Activated T-cell treated with anti-CD3 and anti-CD28 coated beads, Interleukin-2, amount 50 U/mL, for 72 hours (primary cell): ENCODE data around the gene CDC73. TPM values are rescaled to one million over a fixed set of nuclear protein-coding genes. Genes with fewer than 3 reads are reported as not detected.

Source experiments
- ATAC-seq, 2 donors: fragments of 150-1000 bp; cut with Tn5 transposase; replicated peaks in 1 of 2; 2 replicates each; pipeline ENCODE4 v1.10.0; 2021; ENCODE audit warnings: moderate library complexity in 2 of 2, mild to moderate bottlenecking in 1 of 2
- DNase-seq, 2 donors: peaks; one replicate each; pipeline ENCODE4 v3.0.0; 2021 to 2022; ENCODE audit warnings: mixed read lengths in 1 of 2
- H3K27ac Mint-ChIP-seq: one replicate; pipeline ENCODE4 v1.8.0; 2022; ENCODE audit warnings: mild to moderate bottlenecking, moderate library complexity, mixed read lengths
- H3K27me3 Mint-ChIP-seq: one replicate; pipeline ENCODE4 v1.8.0; 2022; ENCODE audit warnings: low read depth, mixed read lengths
- H3K36me3 Mint-ChIP-seq, 2 donors: one replicate each; pipeline ENCODE4 v1.8.0; 2022; ENCODE audit warnings: mixed read lengths in 2 of 2, mild to moderate bottlenecking in 1 of 2; ENCODE audit not compliant: insufficient read depth in 2 of 2
- H3K4me1 Mint-ChIP-seq: one replicate; pipeline ENCODE4 v1.8.0; 2022; ENCODE audit warnings: low read depth, mixed read lengths
- H3K4me3 Mint-ChIP-seq, 2 donors: one replicate each; pipeline ENCODE4 v1.8.0; 2022; ENCODE audit warnings: mild to moderate bottlenecking in 2 of 2, mixed read lengths in 2 of 2, moderate library complexity in 2 of 2
- H3K9me3 Mint-ChIP-seq, 2 donors: one replicate each; pipeline ENCODE4 v1.8.0; 2022; ENCODE audit warnings: mixed read lengths in 2 of 2
- total RNA-seq, 2 donors: library from RNA; stranded (reverse); gene quantifications; one replicate each; pipeline ENCODE4 v1.2.3, GENCODE V29; 2022

Gene CDC73
- total RNA-seq, 2 donors from 2014 or later = 49.1 to 49.7 TPM

DNA sequence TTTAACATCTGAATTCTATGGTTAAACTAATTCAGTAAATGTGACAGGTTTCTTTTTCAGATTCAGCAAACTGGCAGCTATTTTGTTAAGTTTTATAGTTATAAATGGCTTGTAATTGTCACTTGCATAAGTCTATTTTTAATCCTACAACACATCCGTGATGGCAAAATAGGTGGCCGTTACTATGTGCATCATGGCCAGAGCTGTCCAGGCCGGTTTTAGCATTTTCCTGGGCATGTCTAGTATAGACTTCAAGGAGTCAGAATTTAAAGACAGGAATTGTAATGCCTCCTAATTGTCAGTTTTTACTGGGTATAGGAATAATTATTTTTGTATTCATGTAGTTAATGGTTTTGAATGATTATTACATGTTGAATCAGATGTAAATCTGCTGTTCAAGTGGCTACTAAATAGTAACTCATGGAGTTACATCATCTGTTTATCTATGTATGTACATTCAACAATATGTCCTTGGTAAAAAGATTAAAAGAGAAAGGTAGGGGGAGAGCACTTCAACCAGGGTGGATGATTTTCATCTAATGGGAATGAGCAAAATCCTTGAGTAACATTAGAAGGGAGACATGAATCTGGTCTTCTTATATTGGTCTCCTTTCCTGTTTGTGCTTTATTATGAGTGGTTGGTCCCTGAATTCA is 67.7 kb downstream of the CDC73 start:
- peak overlapping the region; percentile 58 for H3K27ac Mint-ChIP-seq
- H3K9me3 Mint-ChIP-seq = no peaks in the 10 kb centered on the region
- ATAC-seq (no peak), DNase-seq (no peak)
- peaks cover 27% of the 10 kb centered on the region for H3K4me1 Mint-ChIP-seq
- peaks cover 5 to 9% of the 10 kb centered on the region in 2 donors for H3K36me3 Mint-ChIP-seq
- no peaks in the 10 kb centered on the region for H3K27me3 Mint-ChIP-seq
- H3K4me3 Mint-ChIP-seq = no peak overlapping the region

DNA sequence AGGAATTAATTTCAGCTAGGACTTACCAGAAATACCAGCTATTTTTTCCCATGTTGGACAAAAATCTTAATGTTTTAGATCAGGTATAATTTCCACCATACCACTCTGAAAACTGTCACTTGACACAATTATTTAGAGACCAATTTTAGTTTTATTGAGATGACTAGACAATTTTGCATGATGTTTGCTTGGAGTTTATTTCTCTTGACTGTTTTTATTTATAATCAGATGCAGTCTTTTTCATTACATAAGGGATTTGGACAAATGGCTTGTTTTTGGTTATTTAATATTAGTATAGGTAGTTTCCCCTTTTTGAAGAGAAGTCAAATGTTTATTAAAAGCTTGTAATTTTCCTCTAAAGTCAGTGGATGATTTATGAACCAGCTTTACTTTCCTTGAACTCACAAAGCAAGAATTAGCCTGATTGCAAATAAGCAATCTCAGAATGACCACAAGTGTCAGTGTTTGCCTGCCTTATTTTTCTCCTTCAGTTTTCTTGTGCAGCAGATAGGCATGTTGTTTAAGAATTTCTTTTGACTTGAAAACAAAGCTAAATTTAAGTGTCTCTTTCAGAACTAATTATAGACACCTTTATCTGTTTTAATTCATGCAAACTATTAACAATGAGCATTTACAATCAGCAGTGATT is 68.4 kb downstream of the CDC73 start:
- Mint-ChIP-seq H3K36me3 (peaks cover 5 to 9% of the 10 kb centered on the region in 2 donors), H3K4me3 (no peak overlapping the region), H3K9me3 (no peaks in the 10 kb centered on the region), H3K4me1 (peaks cover 22% of the 10 kb centered on the region), H3K27me3 (no peaks in the 10 kb centered on the region), H3K27ac (no peak overlapping the region)
- DNase-seq = no peak
- ATAC-seq = no peak

DNA sequence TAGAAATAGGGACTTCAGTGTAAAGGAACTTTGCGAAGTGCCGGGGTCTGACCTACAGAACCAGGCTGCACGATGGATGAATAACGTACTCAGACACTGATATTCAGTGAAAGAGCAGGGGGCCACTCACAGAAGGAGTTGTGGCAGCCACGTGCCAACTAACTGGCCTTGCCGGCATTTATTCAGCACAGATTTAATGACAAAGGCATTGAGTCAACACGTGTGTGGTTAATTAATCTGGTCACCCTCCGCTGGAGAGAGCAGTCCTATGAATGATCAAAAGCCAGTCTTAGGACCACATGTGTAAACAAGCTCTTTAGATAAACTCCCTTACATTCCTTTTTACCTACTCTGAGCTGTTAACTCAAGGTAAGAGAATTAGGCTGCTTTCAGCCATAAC is 70.8 kb downstream of the CDC73 start:
- Mint-ChIP-seq H3K27ac (no peak overlapping the region), H3K27me3 (no peaks in the 10 kb centered on the region), H3K9me3 (no peaks in the 10 kb centered on the region), H3K4me1 (peaks cover 9% of the 10 kb centered on the region), H3K36me3 (peaks cover 5 to 9% of the 10 kb centered on the region in 2 donors), H3K4me3 (no peak overlapping the region)
- DNase-seq = no peak
- no peak for ATAC-seq

DNA sequence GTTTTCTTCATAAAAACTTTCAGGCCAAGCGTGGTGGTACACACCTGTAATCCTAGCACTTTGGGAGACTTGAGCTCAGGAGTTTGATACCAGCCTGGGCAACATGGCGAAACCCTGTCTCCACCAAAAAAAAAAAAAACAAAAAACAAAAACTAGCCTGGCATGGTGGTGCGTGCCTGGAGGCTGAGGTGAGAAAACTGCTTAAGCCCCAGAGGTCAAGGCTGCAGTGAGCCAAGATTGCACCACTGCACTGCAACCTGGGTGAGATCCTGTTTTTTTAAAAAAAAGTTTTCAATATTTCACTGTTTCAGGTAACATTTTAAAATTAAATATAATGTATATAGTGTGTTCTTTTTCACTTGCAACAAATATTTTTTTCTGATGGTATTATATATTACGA is 78.1 kb downstream of the CDC73 start:
- peaks cover 18% of the 10 kb centered on the region for H3K4me1 Mint-ChIP-seq
- H3K36me3 Mint-ChIP-seq = peaks cover 0 to 4% of the 10 kb centered on the region in 2 donors
- DNase-seq = no peak
- no peak overlapping the region for H3K27ac Mint-ChIP-seq
- H3K9me3 Mint-ChIP-seq = no peaks in the 10 kb centered on the region
- no peaks in the 10 kb centered on the region for H3K27me3 Mint-ChIP-seq
- ATAC-seq = no peak
- H3K4me3 Mint-ChIP-seq = no peak overlapping the region

DNA sequence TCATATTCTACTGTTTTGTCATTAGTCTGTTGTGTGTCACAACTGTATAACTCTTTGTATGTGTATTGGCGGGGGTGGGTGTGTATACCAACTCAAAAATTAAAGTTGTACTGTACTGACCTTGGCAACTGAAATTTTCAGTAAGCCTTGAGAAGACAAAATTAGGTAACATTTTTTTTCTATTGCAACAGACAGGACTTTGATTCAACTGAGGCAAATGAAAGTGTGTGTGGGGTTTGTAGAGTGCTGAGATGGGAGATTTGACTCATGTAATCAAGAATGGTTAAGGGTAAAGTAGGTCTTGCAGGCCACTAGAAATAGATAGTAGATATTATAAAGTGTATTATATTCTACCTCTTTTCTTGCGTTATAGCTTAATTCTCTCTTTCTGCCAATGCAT is 79.2 kb downstream of the CDC73 start:
- ATAC-seq (no peak), DNase-seq (no peak)
- Mint-ChIP-seq H3K36me3 (peaks cover 5 to 11% of the 10 kb centered on the region in 2 donors), H3K9me3 (no peaks in the 10 kb centered on the region), H3K27me3 (no peaks in the 10 kb centered on the region), H3K27ac (no peak overlapping the region), H3K4me1 (peaks cover 12% of the 10 kb centered on the region), H3K4me3 (no peak overlapping the region)

DNA sequence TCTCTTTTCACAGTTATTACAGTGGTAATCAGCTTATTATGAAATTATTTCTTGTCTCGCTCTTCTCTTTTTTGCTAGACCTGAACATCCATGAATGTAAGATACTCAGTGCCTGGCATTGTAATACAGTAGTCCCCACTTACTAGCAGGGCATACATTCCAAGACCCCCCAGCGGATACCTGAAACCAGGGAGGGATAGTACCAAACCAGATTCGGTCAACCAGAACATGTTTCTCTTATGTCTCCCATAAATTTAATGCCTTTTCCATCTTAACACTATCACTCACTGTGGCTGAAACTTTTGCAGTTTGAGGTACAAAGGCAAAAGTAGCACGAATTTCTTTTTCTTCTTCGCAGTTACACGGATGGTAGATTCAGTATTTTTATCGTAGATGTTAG is 89.2 kb downstream of the CDC73 start:
- Mint-ChIP-seq H3K9me3 (peaks cover 0 to 4% of the 10 kb centered on the region in 2 donors), H3K4me1 (no peaks in the 10 kb centered on the region), H3K27me3 (no peaks in the 10 kb centered on the region), H3K4me3 (no peak overlapping the region), H3K36me3 (peaks cover 14 to 30% of the 10 kb centered on the region in 2 donors), H3K27ac (peak overlapping the region; percentile 72)
- ATAC-seq (no peak), DNase-seq (no peak)

DNA sequence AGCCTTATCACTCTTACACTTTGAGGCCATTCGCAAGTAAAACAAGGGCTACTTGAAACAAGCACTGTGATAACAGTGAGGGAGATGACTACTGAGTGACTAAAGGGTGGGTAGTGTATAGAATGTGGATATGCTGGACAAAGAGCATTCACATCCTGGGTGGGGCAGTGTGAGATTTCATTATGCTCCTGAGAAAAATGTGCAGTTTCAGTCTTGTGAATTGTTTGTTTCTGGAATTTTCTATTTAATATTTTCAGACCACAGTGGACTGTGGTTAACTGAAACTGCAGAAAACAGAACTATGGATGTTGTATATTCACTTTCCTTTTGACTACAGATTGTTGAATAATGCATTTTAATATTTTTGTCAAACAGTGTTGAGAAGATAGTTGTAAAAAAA is 89.7 kb downstream of the CDC73 start:
- DNase-seq (no peak), ATAC-seq (peak in 1 of 2 donors; percentile 47)
- Mint-ChIP-seq H3K4me3 (no peak overlapping the region), H3K36me3 (peaks cover 12 to 31% of the 10 kb centered on the region in 2 donors), H3K4me1 (no peaks in the 10 kb centered on the region), H3K27ac (no peak overlapping the region), H3K9me3 (peaks cover 0 to 4% of the 10 kb centered on the region in 2 donors), H3K27me3 (no peaks in the 10 kb centered on the region)

DNA sequence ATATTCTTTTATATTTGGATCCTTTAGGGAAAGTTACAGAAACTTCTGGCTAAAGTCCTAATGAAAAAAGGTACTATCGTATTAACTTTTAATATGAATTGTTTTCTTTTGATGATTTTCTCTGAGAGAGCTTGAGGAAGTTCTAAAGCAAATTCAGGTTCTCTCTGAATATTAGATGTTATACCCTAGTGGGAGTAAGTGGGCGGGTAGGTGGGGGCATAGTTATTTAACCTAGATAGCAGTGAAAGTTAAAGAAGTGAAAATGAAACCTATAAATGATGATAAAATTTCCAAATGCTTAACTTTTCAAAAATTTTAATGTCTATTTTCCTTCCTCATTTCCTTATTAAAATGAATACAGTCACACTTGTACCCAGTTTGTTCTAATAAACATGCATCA is 90.8 kb downstream of the CDC73 start:
- no peak overlapping the region for H3K4me3 Mint-ChIP-seq
- H3K27me3 Mint-ChIP-seq = no peaks in the 10 kb centered on the region
- H3K4me1 Mint-ChIP-seq = no peaks in the 10 kb centered on the region
- no peak for DNase-seq
- no peaks in the 10 kb centered on the region for H3K9me3 Mint-ChIP-seq
- H3K27ac Mint-ChIP-seq = no peak overlapping the region
- ATAC-seq = no peak
- peaks cover 9 to 27% of the 10 kb centered on the region in 2 donors for H3K36me3 Mint-ChIP-seq

DNA sequence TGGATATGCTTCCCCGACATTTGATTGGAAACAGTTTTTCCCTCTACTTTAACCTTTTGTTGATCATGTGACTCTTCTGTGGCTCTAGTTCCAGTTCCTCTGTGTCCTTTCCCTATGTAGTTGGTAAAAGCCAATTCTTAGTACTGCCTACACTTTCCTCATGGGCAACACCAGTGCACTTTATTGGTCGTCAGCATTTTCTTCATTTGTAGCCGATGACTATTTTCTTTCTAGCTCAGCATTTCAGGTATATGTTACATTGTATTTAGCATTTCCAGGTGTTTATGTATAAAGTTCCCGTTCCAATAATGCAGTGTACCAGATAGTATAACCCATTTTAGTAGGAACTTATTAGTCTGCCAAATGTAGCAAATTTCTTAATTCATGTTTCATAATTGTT is 92.2 kb downstream of the CDC73 start:
- Mint-ChIP-seq H3K4me1 (no peaks in the 10 kb centered on the region), H3K4me3 (no peak overlapping the region), H3K27me3 (no peaks in the 10 kb centered on the region), H3K36me3 (peaks cover 13 to 15% of the 10 kb centered on the region in 2 donors), H3K27ac (no peak overlapping the region), H3K9me3 (no peaks in the 10 kb centered on the region)
- DNase-seq = no peak
- no peak for ATAC-seq

DNA sequence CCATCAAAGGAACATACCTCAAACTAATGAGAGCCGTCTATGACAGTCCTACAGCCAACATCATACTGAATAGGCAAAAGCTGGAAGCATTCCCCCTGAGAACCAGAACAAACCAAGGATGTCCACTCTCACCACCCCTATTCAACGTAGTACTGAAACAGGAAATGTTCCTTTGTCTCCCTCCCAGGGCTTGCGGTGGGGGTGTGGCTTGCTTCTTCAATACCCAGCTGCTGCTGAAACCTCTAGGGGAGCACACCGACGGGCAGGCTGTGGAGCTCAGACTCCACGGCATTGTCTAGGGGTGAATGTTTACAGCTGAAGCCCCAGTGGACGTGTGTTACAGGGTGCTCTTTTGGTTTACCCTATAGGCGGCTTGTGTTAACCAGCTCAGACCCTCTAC is 95.1 kb downstream of the CDC73 start:
- H3K4me1 Mint-ChIP-seq = no peaks in the 10 kb centered on the region
- H3K9me3 Mint-ChIP-seq = no peaks in the 10 kb centered on the region

DNA sequence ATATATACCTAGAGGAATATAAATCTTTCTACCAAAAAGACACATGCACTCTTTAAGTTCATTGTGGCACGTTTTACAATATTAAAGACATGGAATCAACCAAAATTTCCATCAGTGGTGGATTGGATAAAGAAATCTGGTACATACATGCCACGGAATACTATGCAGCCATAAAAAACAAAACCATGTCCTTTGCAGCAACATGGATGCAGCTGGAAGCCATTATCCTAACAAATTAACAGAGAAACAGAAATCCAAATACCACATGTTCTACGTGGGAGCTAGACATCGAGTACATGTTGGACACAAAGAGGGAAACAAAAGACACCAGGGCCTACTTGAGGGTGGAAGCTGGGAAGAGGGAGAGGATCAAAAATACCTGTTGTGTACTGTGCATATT is 97.6 kb downstream of the CDC73 start:
- DNase-seq (no peak), ATAC-seq (no peak)
- Mint-ChIP-seq H3K4me3 (no peak overlapping the region), H3K4me1 (no peaks in the 10 kb centered on the region), H3K9me3 (no peaks in the 10 kb centered on the region), H3K27ac (no peak overlapping the region), H3K36me3 (peaks cover 10 to 14% of the 10 kb centered on the region in 2 donors), H3K27me3 (no peaks in the 10 kb centered on the region)

More for the DNA sequence above, 95.1 kb downstream of the CDC73 start:
- no peak overlapping the region for H3K27ac Mint-ChIP-seq
- ATAC-seq (no peak), DNase-seq (no peak)
- peaks cover 10 to 17% of the 10 kb centered on the region in 2 donors for H3K36me3 Mint-ChIP-seq
- no peak overlapping the region for H3K4me3 Mint-ChIP-seq
- H3K27me3 Mint-ChIP-seq = no peaks in the 10 kb centered on the region

DNA sequence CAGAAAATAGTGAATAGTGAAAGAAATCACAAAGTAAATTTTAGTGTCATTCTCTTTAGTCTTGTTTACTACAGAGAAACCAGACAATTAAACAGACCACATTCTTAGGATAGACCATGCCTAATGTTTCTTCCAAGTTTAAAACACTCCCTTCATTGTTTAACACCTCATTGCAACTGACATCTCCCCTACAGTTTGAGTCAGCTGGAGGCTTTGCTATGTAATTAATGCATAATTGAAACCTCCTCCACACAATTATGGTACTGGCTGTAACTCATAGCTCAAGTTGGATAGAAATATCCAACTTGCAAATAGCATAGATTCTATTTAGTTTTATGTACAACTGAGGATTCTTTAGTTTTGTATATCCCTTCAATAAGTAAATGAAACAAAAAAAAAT is 99.8 kb downstream of the CDC73 start:
- peaks cover 13 to 15% of the 10 kb centered on the region in 2 donors for H3K36me3 Mint-ChIP-seq
- no peaks in the 10 kb centered on the region for H3K9me3 Mint-ChIP-seq
- no peak overlapping the region for H3K4me3 Mint-ChIP-seq
- peaks cover 9% of the 10 kb centered on the region for H3K4me1 Mint-ChIP-seq
- ATAC-seq (no peak), DNase-seq (no peak)
- no peak overlapping the region for H3K27ac Mint-ChIP-seq
- H3K27me3 Mint-ChIP-seq = no peaks in the 10 kb centered on the region

DNA sequence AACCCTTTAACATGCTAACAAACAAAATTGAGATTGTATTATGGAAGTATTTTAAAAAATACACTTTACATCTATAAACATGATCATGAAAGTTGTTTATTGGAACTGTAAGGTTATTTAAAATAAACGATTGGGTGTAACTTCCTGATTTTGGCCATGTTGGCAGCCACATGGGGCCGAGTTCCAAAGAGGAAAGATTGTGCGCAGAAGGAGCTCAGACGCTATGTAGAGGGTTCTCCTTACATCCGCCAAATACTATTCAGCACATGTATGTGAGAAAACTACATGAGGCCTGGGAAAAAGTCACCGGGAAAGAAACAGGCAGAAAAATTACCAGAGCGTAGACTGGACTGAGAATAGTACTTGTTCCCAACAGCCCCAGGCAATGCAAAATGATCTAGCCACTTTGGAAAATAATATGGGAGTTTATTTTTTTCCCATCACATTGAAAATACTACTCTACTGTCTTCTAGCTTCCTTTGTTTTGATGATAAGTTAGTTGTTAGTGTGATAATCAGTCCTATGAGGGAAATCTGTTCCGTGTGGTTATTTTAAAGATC is 100.3 kb downstream of the CDC73 start:
- Mint-ChIP-seq H3K27ac (no peak overlapping the region), H3K36me3 (peaks cover 15 to 19% of the 10 kb centered on the region in 2 donors), H3K9me3 (no peaks in the 10 kb centered on the region), H3K4me1 (peaks cover 9% of the 10 kb centered on the region), H3K4me3 (no peak overlapping the region), H3K27me3 (no peaks in the 10 kb centered on the region)
- ATAC-seq (no peak), DNase-seq (no peak)
